Liver (tissue), 9 donors: ENCODE results near the gene KIAA1755. TPM values are rescaled to one million over a fixed set of nuclear protein-coding genes. Genes with fewer than 3 reads are reported as not detected.

Source experiments
- DNase-seq: peaks from one replicate; pipeline ENCODE4 v3.0.0-alpha.2; 2017; ENCODE audit warnings: low spot score
- H3K27ac ChIP-seq, 2 donors: one replicate each; pipeline ENCODE4 v1.7.0; 2013; ENCODE audit warnings: inconsistent platforms in 2 of 2, low read length in 2 of 2, control low read depth in 1 of 2, low read depth in 1 of 2, mild to moderate bottlenecking in 1 of 2
- H3K27me3 ChIP-seq, 4 donors: one replicate each; pipeline versions ENCODE4 v1.6.1 to v1.7.0; 2013; ENCODE audit warnings: low read length in 3 of 4, inconsistent platforms in 1 of 4, mild to moderate bottlenecking in 1 of 4, moderate library complexity in 1 of 4; ENCODE audit not compliant: control insufficient read depth in 4 of 4, insufficient read depth in 4 of 4
- H3K36me3 ChIP-seq, 4 donors: one replicate each; pipeline versions ENCODE4 v1.6.1 to v1.7.0; 2013; ENCODE audit warnings: low read length in 3 of 4, mild to moderate bottlenecking in 3 of 4, low read depth in 1 of 4, moderate library complexity in 1 of 4; ENCODE audit not compliant: control insufficient read depth in 4 of 4, insufficient read depth in 3 of 4
- H3K4me1 ChIP-seq, 4 donors: one replicate each; pipeline versions ENCODE4 v1.6.1 to v1.7.0; 2013; ENCODE audit warnings: low read length in 3 of 4, mild to moderate bottlenecking in 3 of 4, moderate library complexity in 1 of 4; ENCODE audit not compliant: control insufficient read depth in 4 of 4, insufficient read depth in 4 of 4
- H3K4me3 ChIP-seq, 3 donors: one replicate each; pipeline versions ENCODE4 v1.6.1 to v1.7.0; 2013; ENCODE audit warnings: low read length in 3 of 3, control low read depth in 1 of 3, low read depth in 1 of 3, mild to moderate bottlenecking in 1 of 3
- H3K9ac ChIP-seq, 2 donors: one replicate each; pipeline ENCODE4 v1.7.0; 2013; ENCODE audit warnings: low read length in 2 of 2, mild to moderate bottlenecking in 2 of 2, moderate library complexity in 2 of 2, control low read depth in 1 of 2, low read depth in 1 of 2
- H3K9me3 ChIP-seq, 4 donors: one replicate each; pipeline versions ENCODE4 v1.6.1 to v1.7.0; 2013; ENCODE audit warnings: low read length in 3 of 4; ENCODE audit not compliant: control insufficient read depth in 4 of 4
- CTCF ChIP-seq: fragments of 150-350 bp; IDR thresholded peaks from 2 replicates; pipeline ENCODE4 v1.5.1; 2017; ENCODE audit warnings: improper control_type of control experiment, low read depth, low read length; ENCODE audit not compliant: missing input control
- FOXA1 ChIP-seq: IDR thresholded peaks from 2 replicates; pipeline ENCODE4 v1.6.1; 2016; ENCODE audit warnings: antibody characterized with exemption
- FOXA2 ChIP-seq: IDR thresholded peaks from 2 replicates; pipeline ENCODE4 v1.6.1; 2016; ENCODE audit warnings: antibody characterized with exemption
- GABPA ChIP-seq, 2 donors: IDR thresholded peaks in 1 of 2; conservative IDR thresholded peaks in 1 of 2; 2 replicates each; pipeline ENCODE4 v1.6.1; 2016; ENCODE audit warnings: antibody characterized with exemption in 2 of 2, mild to moderate bottlenecking in 1 of 2, moderate library complexity in 1 of 2
- HNF4A ChIP-seq, 2 donors: conservative IDR thresholded peaks; 2 replicates each; pipeline ENCODE4 v1.6.1; 2016; ENCODE audit warnings: antibody characterized with exemption in 2 of 2, mild to moderate bottlenecking in 2 of 2
- HNF4G ChIP-seq: IDR thresholded peaks from 2 replicates; pipeline ENCODE4 v1.6.1; 2016; ENCODE audit warnings: antibody characterized with exemption
- JUND ChIP-seq, 2 donors: IDR thresholded peaks; 2 replicates each; pipeline ENCODE4 v1.6.1; 2016; ENCODE audit warnings: antibody characterized with exemption in 2 of 2
- NR2F2 ChIP-seq: IDR thresholded peaks from 2 replicates; pipeline ENCODE4 v1.6.1; 2016; ENCODE audit warnings: antibody characterized with exemption
- RAD21 ChIP-seq, 2 donors: IDR thresholded peaks; 2 replicates each; pipeline ENCODE4 v1.6.1; 2016; ENCODE audit warnings: antibody characterized with exemption in 2 of 2, mild to moderate bottlenecking in 2 of 2
- REST ChIP-seq: IDR thresholded peaks from 2 replicates; pipeline ENCODE4 v1.6.1; 2016; ENCODE audit warnings: antibody characterized with exemption, mild to moderate bottlenecking
- RXRA ChIP-seq, 2 donors: IDR thresholded peaks; 2 replicates each; pipeline ENCODE4 v1.6.1; 2017 to 2018; ENCODE audit warnings: antibody characterized with exemption in 2 of 2, mild to moderate bottlenecking in 1 of 2
- SP1 ChIP-seq: IDR thresholded peaks from 2 replicates; pipeline ENCODE4 v1.6.1; 2018; ENCODE audit warnings: antibody characterized with exemption, mild to moderate bottlenecking
- YY1 ChIP-seq: IDR thresholded peaks from 2 replicates; pipeline ENCODE4 v1.6.1; 2016; ENCODE audit warnings: antibody characterized with exemption, mild to moderate bottlenecking
- ZBTB33 ChIP-seq: IDR thresholded peaks from 2 replicates; pipeline ENCODE4 v1.6.1; 2016; ENCODE audit warnings: antibody characterized with exemption
- WGBS: extraction: QIAGEN DNeasy Blood & Tissue Kit; methylation state at CpG from one replicate; pipeline ENCODE4 v1.1.7; 2013; 5-methylcytosine and 5-hydroxymethylcytosine counted together
- polyA plus RNA-seq, 2 donors: library from polyadenylated mRNA; stranded (reverse) in 1 of 2; unstranded in 1 of 2; fragments of 200-250 nt in 1 of 2; fragments of >200 nt in 1 of 2; fragmentation: Nextera tagmentation in 1 of 2; extraction: Ambion mirVana in 1 of 2; gene quantifications; one replicate each; pipeline versions ENCODE4 v1.2.1 to v1.2.3, GENCODE V29; 2013 to 2015
- total RNA-seq, 2 donors: library from RNA; depleted of rRNA; stranded (reverse); fragments of >200 nt; gene quantifications; one replicate each; pipeline ENCODE4 v1.2.3, GENCODE V29; 2014
- TF ChIP-seq, protein P1 (sequence below): IDR thresholded peaks from 2 replicates; pipeline ENCODE4 v1.6.1; 2016; ENCODE audit warnings: antibody characterized with exemption
- donor health status: healthy.
- donor health status: healthy.
- donor health status: healthy.
- donor health status: healthy.
- donor health status: healthy.

Gene KIAA1755
- total and polyA plus RNA-seq, 4 donors, result 0.09 to 1.4 (median 0.81) TPM

DNA sequence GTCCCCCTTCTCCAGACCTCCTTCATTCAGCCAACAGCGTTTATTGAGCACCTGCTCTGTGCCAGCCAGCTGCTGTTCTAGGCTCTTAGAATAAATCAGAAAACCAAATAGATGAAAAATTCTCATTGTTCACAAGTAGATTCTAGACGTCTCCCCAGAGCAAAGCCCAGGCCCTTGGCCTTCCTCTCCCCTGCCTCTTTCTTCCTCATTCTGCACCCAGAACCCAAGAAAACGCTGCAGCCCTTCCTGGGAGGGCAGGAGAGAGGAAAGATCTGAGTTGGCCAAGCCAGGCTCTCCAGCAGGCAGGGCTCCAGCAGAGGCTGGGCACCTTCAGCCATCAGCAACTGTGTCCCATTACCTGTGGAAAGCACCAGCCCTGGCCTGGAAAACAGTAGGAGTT, 31.4 kb upstream of the KIAA1755 start:
- peaks cover 0 to 18% (median 14%) of the 10 kb centered on the region in 4 donors for H3K4me1 ChIP-seq
- no peak overlapping the region for H3K9ac ChIP-seq
- H3K4me3 ChIP-seq, result no peak overlapping the region
- H3K27ac ChIP-seq, result no peak overlapping the region
- 83% methylated on average over 3 of the region's 3 CpGs for WGBS
- no peaks in the 10 kb centered on the region for H3K36me3 ChIP-seq
- TF ChIP-seq GABPA (IDR thresholded peaks at IDR 0.05 in 1 of 2, conservative IDR thresholded peaks at IDR 0.05 in 1 of 2) (no peak), JUND (IDR thresholded peaks at IDR 0.05) (no peak), YY1 (no peak), FOXA2 (no peak), FOXA1 (no peak), ZBTB33 (no peak), REST (no peak), CTCF (no peak), HNF4A (conservative IDR thresholded peaks at IDR 0.05) (no peak), RAD21 (IDR thresholded peaks at IDR 0.05) (no peak), NR2F2 (no peak)
- TF ChIP-seq, protein P1, sequence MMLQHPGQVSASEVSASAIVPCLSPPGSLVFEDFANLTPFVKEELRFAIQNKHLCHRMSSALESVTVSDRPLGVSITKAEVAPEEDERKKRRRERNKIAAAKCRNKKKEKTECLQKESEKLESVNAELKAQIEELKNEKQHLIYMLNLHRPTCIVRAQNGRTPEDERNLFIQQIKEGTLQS, result no peak
- H3K9me3 ChIP-seq, result no peaks in the 10 kb centered on the region
- H3K27me3 ChIP-seq, result no peaks in the 10 kb centered on the region
- no peak for DNase-seq

GRCh38 chr20:38290829-38291814, 30.6 kb upstream of the KIAA1755 start:
- Histone ChIP-seq H3K27me3 (no peaks in the 10 kb centered on the region), H3K9me3 (no peaks in the 10 kb centered on the region), H3K4me1 (peaks cover 0 to 18% (median 14%) of the 10 kb centered on the region in 4 donors), H3K9ac (no peak overlapping the region), H3K4me3 (peak overlapping the region in 1 of 3 donors; percentile 24), H3K27ac (no peak overlapping the region), H3K36me3 (no peaks in the 10 kb centered on the region)
- no peak for DNase-seq
- WGBS, result 37% methylated on average over 21 of the region's 21 CpGs
- TF ChIP-seq HNF4G (no peak), GABPA (IDR thresholded peaks at IDR 0.05 in 1 of 2, conservative IDR thresholded peaks at IDR 0.05 in 1 of 2) (no peak), FOXA2 (peak; percentile 28), HNF4A (conservative IDR thresholded peaks at IDR 0.05) (peak in 1 of 2 donors; percentile 30), NR2F2 (peak; percentile 61), SP1 (peak; percentile 36), RXRA (IDR thresholded peaks at IDR 0.05) (peak; percentile 65 to 68), RAD21 (IDR thresholded peaks at IDR 0.05) (peak; percentile 56 to 77), CTCF (peak; percentile 27), YY1 (peak; percentile 39), JUND (IDR thresholded peaks at IDR 0.05) (no peak)
